ENCODE data around the gene C9orf50.

DNA sequence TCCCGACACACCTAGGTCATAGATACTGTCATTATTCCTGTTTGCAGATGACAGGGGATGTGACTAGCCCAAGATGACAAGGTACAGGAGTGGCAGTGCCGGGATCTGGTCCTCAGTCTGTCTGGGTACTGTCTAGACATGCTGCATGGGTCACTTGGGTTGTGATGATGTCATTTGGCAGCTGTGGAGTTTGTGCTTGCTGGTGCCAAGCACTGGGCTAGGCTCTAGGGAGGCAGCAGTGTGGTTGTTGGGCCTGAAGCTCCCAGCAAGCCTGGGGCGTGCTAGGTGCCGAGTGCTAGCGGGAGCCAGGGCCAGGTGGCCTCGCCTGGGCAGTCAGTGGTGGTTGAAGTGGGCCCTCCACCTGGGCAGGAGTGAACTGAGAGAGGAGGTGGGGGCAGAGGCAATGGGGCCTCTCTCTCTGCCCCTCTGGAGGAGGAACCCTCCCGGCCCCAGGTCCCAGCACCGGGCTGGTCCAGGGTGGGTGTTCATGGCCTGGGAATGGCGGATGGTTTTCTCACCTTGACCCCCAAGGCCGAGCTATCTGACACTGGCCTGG lies 29.9 kb upstream of the C9orf50 start:
- TF ChIP-seq, protein P1, sequence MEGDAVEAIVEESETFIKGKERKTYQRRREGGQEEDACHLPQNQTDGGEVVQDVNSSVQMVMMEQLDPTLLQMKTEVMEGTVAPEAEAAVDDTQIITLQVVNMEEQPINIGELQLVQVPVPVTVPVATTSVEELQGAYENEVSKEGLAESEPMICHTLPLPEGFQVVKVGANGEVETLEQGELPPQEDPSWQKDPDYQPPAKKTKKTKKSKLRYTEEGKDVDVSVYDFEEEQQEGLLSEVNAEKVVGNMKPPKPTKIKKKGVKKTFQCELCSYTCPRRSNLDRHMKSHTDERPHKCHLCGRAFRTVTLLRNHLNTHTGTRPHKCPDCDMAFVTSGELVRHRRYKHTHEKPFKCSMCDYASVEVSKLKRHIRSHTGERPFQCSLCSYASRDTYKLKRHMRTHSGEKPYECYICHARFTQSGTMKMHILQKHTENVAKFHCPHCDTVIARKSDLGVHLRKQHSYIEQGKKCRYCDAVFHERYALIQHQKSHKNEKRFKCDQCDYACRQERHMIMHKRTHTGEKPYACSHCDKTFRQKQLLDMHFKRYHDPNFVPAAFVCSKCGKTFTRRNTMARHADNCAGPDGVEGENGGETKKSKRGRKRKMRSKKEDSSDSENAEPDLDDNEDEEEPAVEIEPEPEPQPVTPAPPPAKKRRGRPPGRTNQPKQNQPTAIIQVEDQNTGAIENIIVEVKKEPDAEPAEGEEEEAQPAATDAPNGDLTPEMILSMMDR (IDR thresholded peaks at IDR 0.05): no peak
- TF ChIP-seq EZH2 (IDR thresholded peaks at IDR 0.05; ENCODE audit: borderline replicate concordance, insufficient read depth, low read depth, low read length, poor library complexity, severe bottlenecking): no peak

All from B cell (primary cell).